Activated CD4-positive, alpha-beta T cell treated with anti-CD3 and anti-CD28 coated beads for 48 hours (primary cell): Measurements from ENCODE around the gene DUSP9.
A peak's percentile ranks its signal among the peaks of the same experiment; 100 is the strongest.
"Not testable (repeated sequence)": the region's sequence is repeated elsewhere in the genome, so short reads cannot be mapped to it uniquely, and the experiment has no call there.

Experiments used
- DNase-seq: peaks from one replicate; pipeline ENCODE4 v3.0.0-alpha.2; 2020

The DUSP9 gene

DNA sequence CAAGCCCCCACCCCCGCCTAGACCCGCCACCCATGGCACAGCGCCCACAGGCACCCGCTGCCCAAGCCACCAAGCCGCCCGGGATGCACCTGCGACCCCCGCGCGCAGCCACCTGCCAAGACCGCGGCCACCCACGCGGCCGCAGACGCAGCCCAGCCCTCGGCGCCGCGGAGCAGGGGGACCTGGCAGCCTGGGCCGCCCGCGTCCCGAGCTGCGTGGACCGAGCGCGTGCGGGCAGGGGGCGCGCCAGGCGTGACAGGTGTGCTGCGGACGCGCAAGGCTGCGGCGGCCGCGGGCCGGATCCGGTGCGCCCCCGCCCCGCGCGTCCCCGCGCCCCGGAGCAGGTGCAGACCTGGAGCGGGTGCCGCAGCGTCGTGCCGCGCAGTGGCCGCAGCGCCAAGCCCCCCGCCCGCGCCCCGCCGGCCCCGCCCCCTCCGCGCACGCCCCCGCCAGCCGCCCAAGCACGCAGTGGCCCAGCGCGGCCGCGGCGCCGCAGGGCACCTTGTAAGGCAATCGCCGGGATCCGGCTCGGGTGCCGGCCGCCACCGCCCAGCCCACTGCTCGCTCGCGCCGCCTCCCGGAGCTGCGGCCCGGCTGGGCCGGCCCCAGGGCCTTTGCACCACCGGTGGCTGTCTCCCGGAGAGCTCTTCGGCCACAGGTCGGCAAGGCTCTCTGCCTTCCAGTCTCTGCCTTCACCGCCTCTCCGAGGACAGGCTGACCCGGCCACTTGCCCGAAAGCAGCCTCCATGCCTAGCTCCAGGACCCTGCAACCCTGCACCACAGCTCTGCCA lies 26.6 kb downstream of the DUSP9 start, which contains the start of gene PNCK:
Gene PNCK, minus strand, starts transcription at position 386 of the 791 bp plus-strand sequence. CDS start 737 bp downstream, outside the sequence.
- DNase-seq: no peak

DNA sequence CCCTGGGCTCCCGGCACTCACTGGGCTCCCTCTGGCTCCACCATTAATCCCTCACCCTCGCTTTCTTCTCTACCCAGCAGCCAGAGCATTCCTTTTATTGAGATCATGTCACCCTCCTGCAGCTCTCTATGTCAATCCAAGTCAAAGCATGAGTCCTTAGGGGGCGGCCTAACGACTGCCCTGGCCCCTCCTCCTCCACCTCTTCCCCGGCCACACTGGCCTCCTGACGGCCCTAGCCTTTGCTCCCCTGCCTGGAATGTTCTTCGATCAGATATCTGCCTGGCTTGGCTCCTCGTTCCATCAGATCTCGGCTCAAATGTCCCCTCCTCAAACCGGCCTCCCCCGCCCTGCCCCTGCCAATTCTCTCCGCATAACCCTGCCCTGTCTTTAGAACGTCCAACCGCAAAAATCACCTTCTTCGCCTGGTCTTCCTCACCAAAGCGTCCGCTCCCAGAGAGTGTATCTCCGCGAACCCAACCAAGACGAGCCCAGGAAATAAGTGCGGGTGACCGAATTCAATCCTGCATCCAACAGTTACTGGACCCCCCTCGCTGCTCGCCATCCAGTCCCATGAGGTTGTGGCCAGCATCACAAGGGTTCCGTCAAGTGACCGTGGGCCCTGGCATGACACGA lies 27.3 kb downstream of the DUSP9 start:
- no peak for DNase-seq

DNA sequence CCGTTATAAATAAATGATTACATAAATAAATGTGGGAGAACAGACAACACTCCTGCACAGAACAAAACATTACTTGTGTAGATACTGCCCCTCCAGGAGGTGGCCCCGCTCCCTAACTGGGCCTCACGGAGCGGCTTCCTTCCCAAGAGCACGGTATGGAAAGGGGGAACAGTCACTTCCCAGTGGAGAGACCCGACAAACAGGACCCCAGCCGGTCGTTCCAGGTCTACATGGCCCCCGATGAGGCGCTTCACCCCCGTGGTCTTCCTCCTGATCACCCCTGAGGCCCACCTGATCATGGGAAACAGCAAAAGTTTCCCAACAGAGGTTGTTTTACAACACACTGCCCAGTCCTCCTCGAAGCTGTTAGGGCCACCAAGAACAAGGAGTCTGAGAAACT lies 34.2 kb downstream of the DUSP9 start:
- no peak for DNase-seq

DNA sequence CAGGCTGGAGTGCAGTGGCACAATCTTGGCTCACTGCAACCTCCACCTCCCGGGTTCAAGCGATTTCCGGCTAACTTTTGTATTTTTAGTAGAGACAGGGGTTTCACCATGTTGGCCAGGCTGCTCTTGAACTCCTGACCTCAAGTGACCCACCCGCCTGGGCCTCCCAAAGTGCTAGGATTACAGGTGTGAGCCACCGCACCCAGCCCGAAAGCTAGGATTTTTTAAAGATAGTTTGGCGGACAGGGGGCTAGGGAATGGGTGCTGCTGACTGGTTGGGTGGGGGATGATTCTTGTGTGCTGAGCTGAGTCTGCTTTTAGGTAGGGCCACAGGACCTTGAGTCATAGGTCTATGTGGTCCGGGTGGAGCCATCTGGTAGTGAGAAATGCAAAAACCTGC lies 36.5 kb downstream of the DUSP9 start:
- not testable (repeated sequence) for DNase-seq

DNA sequence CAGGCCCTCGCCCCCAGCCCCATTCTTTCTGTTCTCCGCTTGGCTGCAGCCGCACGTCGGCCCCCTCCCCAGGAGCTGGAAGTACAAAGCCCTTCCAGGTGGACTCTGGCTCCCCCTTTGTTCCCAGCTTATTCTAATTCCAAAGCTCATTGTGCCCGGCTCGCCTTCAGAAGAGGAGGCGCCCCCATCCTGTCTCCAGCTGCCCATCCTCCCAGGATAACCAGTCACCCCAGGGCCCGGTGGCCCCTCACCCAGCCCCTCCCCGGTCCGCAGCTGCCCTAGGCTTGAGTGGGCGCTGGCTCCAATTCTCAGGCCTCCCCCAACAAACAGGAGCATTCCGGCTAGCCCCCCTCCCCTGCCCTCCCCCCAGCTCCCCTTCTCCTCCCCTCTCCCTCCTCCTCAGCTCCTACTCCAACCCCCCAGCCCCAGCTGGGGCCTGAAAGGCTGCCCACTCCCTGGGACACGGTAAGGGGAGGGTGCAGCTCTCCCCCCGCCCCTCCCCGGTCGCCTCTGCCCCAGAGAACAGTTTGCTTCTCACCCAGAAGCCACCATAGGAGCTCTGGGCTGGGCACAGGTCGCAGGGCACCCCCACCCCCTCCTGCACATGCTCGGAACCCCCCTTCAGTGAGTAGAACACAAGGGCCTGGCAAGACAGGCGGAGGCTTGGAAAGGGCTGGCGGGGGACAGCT lies 37.6 kb downstream of the DUSP9 start:
- DNase-seq: no peak

DNA sequence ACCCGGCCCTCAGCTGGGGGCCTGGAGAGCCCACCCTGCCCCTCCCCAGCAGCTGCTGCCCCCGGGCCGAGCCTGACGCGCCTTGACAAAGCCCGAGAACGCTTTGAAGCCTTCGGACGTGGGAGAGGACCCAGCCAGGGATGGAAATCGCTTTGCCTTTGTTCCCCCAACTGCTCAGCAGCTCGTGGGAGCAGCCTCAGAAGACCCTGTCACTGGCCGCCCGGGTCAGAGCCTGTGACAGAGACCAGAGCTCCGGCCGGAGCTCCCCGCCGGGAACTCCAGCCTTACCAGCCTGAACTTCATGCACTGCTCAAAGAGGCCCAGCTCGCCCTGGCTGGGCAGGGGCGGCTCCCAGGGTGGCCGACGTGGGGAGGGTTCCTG lies 38.1 kb downstream of the DUSP9 start:
- DNase-seq: no peak

DNA sequence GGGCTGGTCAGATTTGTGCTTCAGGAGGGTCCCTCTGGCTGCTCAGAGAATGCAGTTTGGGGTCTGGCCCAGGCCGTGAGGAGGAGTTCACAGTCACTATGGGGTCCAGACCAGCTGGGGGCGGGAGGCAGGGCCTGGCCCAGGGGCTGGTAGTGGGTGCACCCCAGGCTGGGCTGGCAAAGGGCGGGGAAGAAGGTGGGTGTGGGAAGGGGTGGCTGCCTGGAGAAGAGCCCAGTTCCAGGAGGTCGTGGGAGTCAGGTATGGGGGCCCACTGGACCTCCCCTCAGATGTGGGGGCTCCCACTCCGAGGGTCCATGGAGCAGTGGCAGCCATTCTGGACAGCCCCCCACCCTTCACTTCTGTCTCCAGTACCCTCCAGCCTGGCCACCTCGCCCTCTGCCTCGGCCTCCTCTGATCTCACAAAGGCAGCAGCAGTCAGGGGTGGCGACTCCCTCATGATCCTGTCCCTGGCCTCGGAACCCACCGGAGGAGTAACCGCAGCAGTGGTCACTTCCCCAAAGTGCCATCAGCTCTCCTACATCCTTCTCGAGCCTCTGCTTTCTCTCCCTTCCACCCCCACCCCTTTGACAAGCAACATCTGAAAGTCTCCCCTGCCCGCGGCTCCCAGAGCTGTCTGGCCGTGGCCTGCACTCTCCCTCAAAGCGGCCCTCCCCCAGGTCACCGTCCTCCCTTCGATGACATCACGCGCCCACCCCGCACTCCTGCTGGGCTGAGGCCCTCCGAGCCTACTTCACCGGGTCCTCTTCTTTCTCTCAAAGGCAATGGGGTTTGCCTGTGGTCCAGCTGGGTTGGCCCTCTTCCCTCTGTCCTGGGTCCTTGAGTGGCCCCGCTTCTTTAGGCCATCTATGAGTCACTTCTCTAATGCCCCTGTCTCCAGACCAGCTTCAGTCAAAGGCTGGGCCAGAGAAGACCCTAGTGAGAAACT lies 39.0 kb downstream of the DUSP9 start:
- DNase-seq: no peak

DNA sequence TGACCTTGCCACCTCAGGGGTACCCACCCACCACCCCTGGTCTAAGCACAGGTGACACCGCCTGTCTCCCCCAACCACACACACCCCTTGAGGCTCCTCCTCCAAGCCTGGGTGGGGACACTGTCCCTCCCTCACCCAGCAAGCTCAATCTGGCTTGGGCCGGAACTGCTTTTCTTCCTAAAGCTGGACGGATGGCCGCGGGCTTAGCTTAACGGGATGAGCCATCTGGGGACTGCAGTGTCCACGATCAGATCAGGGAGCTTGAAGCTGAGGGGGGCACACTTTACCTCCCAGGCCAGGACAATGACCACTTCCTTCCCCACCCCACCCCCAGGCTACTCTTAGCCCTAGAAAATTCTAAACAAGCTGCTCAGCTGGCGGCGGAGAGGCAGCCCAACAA lies 39.7 kb downstream of the DUSP9 start:
- DNase-seq: no peak

DNA sequence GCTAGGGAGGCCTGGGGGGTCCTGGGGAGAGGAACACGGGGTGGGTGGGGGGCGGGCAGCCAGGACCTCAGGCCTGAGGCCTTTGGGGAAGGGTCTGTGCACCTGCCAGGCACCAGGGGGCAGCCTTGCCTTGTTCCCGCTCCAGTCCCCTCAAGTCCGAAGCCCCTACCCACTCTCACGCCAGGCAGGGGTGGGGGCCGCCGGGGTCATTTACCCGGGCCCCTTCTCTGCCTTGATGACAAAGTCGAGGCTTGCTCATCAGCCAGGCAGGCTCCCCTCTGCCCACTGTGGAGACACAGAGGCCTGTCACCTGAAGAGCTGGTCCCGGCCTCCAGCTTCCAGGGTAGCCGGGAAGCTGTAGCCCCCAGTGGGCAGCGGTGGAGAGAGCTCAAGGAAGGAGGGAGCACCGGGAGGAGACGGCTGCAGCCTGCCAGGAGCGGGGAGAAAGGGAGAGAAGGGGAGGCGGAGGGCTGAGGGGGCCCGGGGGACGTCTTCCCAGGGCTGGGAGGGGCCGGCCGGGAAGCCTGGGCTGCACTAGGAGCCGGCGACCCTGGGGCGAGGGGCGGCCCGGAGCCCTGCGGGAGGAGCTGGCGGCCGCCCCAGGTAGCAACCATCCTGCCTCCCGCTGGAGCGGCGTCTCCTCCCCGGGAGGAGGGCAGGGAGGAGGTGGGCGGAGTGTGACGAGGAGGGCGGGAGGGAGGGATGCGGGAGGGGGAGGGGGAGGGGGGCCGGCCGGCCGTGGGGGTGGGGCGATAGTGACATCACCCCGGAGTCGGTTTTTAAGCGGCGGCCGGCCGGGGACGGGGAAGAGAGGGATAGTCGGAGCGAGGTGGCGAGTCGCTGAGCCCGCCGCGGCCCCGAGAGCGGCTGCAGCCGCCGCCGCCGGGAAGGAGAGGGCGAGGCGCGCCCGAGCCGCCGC lies 40.4 kb downstream of the DUSP9 start, which contains the start of gene SLC6A8:
Gene SLC6A8, plus strand, starts transcription at position 806 of the 919 bp plus-strand sequence. CDS start 649 bp downstream, outside the sequence.
- peak; percentile 27 for DNase-seq

DNA sequence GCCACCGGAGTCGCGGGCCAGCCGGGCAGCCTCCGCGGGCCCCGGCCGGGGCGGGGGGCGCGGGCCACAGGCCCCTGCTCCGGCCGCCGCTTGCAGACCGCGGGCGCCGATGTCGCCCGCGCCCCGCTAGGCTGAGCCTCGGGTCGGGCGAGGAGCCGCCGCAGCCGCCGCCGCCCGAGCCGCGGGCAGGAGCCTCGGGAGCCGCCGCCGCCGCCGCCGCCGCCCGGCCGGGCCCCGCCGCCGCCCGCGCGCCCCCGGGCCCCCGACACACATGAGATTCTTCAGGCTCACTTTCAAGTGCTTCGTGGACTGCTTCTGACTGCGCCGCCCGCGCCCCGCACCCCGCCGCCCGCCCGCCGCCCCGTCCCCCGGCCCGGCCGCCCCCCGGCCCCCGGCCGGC lies 41.1 kb downstream of the DUSP9 start:
- no peak for DNase-seq

DNA sequence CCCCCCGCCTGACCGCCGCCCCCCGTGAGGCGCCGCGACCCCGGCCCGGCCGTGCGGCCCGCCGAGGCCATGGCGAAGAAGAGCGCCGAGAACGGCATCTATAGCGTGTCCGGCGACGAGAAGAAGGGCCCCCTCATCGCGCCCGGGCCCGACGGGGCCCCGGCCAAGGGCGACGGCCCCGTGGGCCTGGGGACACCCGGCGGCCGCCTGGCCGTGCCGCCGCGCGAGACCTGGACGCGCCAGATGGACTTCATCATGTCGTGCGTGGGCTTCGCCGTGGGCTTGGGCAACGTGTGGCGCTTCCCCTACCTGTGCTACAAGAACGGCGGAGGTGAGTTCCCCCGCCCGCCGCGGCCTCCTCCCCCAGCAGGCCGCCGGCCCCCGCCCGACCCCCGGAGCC lies 41.5 kb downstream of the DUSP9 start:
- no peak for DNase-seq

DNA sequence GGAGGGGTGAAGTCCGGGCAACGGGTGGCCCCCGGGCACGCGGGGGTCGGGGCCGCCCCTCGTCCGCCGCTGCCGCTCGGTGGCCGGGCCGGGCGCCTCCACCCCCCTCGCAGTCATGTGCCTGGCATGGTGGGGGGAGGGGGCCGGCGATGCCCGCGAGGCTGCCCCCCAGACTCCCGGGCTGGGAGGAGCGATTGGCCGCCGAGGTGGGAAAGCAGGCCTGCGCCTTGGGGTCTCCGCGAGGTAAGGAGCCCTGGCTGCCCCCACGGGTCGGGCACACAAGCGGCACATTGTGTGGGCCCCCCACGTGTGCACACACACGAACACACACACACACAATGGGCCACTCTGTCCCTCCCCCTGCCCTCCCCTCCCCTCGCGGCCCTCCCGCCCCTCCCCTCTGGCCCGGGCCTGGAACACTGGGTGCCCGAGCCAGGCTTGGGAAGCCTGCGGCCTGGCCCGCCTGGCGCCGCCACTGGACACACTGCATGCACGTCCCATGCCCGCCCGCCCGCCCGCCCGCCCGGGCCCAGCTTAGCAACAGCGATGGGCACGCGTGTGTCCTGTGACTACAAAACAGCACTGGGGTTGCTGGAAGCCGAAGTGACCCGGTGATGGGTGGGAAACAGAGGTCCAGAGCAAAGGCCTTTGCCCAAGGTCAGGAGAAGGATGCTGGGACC lies 42.0 kb downstream of the DUSP9 start:
- DNase-seq: no peak

DNA sequence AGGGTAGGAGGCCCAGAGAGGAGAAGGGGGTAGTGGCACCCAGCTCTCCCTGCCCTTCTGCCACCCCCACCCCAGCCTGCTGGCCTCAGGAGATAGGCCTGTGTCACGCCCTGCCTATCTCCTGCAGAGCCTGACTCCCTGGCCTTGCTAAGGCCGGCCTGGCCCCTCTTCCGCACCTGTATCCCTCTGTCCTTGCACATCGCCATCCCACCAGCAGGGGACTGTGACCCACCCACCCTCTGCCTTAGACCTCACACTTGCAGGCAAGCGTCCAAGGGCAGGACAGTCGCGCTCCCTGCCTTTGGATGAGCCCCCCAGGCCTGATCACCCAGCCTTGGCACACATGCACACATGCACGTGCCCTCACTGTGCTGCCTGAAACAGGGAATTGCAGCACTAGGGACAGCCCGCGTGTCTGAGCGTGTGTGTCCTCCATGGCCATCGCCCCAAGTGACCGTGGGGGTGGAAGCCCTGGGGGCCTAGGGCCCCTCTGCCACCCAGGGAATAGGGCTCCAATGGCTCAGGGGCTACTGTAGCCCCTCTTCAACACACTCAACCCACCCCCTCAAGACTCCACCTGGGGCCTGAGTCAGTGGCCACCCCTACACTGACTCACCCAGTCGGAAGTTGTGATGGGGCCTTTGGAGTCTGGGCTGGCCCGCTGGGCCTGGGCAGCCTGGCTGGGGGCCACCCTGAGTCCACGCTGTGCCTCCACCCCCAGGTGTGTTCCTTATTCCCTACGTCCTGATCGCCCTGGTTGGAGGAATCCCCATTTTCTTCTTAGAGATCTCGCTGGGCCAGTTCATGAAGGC lies 42.9 kb downstream of the DUSP9 start:
- no peak for DNase-seq

DNA sequence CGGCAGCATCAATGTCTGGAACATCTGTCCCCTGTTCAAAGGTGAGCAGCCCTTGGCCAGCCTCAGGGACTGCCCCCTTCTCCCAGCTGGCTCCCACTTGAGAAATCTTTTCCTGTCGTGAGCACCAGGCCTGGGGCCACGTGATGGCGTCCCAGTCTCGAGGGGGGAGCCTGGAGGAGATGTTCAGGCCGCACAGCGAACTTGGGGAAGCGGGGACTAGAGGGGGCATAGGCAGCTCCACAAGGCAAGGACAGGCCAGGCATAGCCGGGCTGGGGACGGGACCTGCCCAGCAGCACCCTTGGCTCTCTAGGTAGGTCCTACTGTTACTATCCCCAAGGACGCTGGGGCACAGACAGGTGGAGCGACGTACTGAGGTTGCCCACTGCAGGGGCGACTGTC lies 43.5 kb downstream of the DUSP9 start:
- no peak for DNase-seq

DNA sequence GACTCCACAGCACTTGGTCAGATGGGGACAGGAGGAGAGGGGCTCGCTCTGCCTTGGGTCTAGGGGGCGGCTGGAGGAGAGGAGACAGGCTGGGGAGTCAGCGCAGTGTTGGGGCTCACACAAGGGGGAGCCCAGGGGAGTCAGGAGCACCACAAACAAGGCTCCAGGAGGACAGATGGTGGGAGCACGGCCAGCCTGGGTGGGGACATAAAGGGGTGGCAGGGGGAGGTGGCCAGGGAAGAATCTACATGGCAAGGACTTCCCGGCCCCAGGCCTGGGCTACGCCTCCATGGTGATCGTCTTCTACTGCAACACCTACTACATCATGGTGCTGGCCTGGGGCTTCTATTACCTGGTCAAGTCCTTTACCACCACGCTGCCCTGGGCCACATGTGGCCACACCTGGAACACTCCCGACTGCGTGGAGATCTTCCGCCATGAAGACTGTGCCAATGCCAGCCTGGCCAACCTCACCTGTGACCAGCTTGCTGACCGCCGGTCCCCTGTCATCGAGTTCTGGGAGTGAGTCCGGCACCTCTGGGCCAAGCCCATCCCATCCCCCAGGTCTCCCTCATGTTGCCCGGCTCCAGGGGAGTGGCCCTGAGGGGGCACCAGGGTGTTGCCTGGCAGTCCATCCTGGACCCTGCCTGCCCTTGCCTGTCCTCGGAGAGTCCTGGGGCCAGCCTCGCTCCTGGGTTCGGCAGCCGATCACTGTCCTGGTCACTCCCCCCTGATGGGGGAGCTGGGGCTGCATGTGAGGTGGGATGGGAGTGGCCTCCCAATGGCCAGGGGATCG lies 44.2 kb downstream of the DUSP9 start:
- DNase-seq: not testable (repeated sequence)

DNA sequence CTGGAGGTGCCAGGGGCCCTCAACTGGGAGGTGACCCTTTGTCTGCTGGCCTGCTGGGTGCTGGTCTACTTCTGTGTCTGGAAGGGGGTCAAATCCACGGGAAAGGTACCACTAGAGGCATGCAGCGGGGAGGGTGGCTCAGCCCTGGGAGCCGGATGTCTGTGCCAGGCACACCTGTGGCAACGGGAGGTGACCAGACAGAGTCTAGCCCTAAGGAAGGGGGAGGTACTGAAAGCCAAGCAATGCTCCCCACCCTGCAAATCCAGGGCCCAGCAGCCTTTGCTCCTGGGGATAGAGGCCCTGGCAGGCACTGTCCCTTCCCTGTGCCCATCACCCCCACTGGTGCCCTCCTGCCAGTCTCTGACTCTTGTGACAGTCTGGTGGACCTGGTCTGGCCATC lies 45.0 kb downstream of the DUSP9 start:
- no peak for DNase-seq

DNA sequence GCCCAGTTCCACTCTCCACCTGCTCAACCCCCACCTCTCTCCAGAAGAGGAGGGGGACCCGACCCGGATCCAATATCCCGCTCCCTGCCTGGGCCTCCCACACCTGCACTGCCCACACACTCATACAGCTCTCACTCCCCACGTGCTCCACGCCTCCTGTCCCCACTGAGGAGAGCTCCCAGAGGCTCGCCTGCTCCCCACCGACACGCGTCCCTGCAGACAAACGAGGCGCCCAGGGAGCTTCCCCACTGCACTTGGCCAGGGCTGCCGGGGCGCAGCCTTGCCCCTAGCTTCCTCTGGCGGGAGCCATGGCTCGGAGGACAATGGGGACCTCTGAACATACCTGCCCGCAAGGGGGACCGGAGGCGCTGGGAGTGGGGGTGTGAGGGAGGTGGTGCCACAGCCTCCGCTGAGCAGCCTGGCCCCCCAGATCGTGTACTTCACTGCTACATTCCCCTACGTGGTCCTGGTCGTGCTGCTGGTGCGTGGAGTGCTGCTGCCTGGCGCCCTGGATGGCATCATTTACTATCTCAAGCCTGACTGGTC lies 45.7 kb downstream of the DUSP9 start:
- no peak for DNase-seq

DNA sequence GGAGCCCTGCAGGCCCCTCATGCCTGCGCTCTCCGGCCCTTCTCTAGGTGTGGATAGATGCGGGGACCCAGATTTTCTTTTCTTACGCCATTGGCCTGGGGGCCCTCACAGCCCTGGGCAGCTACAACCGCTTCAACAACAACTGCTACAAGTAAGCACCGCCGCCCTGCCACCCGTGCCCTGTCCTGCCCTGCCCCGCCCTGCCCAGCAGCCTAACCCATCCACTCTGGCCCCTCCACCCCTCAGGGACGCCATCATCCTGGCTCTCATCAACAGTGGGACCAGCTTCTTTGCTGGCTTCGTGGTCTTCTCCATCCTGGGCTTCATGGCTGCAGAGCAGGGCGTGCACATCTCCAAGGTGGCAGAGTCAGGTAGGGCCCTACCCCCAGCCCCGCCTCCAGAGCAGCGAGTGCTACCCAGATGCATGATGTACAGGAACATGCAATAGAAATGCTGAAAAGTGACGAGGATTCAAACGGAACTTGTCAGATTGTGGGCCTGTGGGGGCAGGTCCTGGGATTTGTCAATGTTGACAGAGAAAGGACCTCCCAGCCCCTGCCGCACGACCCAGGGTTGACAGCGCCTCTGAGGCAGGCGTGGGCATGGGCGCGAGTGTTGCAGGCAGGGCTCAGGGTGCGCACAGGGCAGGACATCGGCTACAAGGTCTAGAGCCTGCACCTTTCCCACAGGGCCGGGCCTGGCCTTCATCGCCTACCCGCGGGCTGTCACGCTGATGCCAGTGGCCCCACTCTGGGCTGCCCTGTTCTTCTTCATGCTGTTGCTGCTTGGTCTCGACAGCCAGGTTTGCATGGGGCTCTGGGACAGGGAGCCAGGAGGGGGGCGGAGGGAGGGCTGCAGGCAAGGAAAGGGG lies 46.4 kb downstream of the DUSP9 start:
- no peak for DNase-seq
